Stimulated activated CD4-positive, alpha-beta T cell treated with anti-CD3 and anti-CD28 coated beads, Interleukin-2, amount 100 ng/mL, for 48 hours (primary cell): ENCODE results near the gene EMILIN2.
A peak's percentile ranks its signal among the peaks of the same experiment; 100 is the strongest.

Experiments
- DNase-seq, 2 donors: peaks; one replicate each; pipeline ENCODE4 v3.0.0-alpha.2; 2020

The EMILIN2 gene

GRCh38 chr18:2917259-2918047 lies 70.6 kb downstream of the EMILIN2 start:
- no peak for DNase-seq

- DNase-seq, result no peak
Observed at GRCh38 chr18:2918761-2919550, 72.2 kb downstream of the EMILIN2 start.

DNA sequence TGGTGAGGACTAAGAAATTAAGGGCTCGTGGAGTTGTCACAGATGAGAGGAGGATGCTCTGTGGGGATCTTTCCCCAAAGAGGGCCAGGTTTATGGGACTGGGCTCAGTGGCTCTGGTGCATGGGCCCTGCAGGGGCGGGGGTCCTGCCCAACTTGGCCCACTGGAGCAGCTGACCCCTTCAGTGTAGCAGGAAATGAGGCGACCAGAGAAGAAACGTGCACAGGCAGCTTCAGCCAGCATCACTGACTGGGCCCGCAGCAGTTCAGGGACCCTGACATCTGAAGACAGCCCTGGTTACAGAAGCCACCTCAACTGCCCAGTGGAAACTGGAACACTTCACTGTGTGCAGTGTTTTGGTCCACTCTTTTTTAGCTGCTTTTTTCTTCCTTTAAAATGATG lies 72.8 kb downstream of the EMILIN2 start:
- no peak for DNase-seq

GRCh38 chr18:2920027-2920426 lies 73.2 kb downstream of the EMILIN2 start:
- no peak for DNase-seq

GRCh38 chr18:2920546-2921343 lies 73.9 kb downstream of the EMILIN2 start:
- no peak for DNase-seq

- no peak for DNase-seq
Observed at GRCh38 chr18:2921778-2922177, 75.0 kb downstream of the EMILIN2 start.

- no peak for DNase-seq
Observed at GRCh38 chr18:2923464-2923863, 76.7 kb downstream of the EMILIN2 start.

GRCh38 chr18:2924920-2925319 lies 78.1 kb downstream of the EMILIN2 start:
- no peak for DNase-seq

DNA sequence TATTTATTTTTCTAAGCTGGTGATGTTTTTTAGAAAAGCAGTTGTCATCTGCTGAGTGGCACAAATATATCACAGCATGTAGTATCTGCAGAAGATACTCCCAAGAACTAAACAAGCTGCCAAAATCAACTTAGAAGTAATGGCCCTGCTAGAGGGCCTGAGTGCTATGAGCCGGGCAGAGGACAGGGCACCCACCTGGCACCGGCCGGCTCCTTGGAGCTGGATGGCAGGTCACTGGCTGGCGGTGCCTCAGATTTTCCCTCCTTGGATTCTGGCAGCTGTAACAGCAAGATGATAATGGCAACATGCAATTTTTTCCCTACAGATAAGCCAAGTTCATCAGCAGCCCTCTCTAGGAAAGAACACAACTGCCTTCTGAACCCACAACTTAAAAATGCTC lies 79.7 kb downstream of the EMILIN2 start:
- no peak for DNase-seq

GRCh38 chr18:2927745-2928144 lies 80.9 kb downstream of the EMILIN2 start:
- no peak for DNase-seq

DNA sequence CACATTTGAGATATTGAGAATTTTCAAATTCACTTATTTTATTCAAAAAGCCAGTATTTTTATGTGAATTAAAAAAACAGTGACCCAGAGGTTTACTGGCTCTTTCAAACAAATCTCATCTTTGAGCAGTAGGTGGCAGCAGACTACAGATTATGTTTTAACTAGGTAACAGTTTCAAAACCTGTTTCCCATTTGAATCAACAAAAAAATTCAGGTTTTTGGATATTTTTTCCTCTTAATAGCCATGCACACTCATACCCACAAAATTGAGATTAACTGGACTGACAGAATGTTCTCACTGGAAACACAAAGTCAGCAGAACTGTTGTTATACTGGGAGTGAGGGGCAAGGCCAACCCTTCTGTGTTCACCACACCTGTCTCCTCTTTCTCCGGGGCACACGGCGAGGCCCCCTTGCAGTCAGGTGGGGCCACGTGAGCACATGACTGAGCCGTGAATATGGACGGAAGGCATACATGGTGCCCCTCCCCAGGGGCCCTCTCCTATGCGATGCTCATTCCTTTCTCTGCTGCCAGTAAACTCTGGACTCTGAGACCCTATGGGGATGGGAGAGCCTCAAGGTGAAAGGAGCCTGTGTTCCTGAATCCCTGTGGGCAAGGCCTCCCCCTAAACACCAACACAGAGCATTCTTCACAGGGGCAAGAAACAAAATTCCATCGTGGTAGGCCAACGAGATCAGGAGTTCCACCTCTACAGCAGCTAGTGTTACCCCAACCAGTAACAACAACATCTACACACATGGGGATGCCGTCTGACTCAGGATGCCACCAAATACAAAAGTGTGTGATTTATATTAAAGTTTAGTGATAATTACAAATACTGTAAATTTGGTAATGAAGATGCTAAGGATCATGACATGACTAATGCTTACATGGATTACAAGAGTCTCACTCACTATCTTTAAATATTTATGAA lies 85.7 kb downstream of the EMILIN2 start:
- DNase-seq, result peak in 1 of 2 donors; percentile 50

DNA sequence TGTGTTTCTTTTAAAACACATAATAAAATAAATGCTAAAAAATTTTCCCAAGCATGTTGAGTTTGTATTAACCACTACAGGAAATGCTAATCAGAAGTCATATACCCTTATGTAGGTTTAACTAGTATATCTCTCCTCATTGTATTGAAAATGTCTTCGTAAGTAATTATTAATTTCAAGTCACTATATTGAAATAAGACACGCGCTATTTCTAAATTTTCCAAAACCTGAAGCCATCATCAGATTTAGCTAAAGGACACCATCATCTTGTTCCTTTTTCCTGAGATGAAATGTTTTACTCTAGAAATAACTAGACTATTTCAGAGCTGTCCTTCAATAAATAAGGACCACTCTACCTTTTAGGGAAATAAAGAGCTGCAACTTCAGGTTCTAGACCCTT lies 87.2 kb downstream of the EMILIN2 start:
- DNase-seq, result no peak

DNA sequence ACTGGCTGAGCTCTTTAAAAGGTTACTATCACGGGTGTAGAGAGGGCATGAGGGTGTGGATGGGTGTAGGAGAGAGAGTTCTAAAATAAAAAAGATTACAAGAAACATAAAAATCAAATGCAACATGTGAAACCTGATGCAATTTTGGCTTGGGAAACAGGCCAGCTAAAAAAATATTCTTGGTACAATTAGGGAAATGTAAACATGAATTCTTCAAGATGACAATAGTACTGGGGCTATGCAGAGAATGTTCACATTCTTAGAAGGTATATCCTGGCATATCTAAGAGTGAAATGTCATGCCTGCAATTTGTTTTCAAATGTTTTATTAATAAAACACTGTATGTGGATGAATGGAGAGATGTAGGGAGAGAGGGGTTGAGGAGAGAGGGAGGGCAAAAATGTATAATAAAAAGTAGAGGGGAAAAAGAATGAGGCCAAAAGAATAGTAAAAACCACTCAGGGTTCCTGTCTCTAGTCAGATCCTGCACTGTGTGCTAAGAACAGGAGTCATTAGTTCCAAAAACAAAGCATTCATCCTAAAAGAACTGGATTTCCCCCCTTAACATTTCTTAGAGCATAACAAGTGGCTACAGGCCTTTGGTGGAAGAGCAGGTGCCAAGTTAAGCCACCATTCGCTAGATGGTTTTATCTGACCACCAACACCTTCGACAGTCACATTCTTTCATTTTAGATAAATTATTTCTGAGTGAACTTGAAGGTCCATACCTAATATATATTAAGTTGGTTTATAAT lies 88.8 kb downstream of the EMILIN2 start:
- DNase-seq, result no peak

DNA sequence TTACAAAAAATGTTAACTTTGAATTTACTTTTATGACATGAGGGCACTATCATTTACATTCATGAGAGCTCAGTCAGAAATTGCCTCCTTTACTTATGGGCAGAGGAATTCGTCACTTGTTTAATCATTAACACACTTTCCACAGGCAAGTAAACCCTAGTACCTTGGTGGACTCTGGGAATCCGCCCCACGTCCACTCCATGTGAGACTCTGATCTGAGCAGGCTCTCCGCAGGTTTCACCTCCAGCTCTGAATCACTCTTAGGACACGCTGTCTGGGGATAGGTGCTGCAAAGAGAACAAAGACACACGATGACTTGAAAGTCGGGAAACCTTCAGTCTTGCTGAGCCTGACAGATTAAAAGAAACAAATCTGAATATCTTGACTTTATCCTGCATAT lies 92.5 kb downstream of the EMILIN2 start:
- no peak for DNase-seq

DNA sequence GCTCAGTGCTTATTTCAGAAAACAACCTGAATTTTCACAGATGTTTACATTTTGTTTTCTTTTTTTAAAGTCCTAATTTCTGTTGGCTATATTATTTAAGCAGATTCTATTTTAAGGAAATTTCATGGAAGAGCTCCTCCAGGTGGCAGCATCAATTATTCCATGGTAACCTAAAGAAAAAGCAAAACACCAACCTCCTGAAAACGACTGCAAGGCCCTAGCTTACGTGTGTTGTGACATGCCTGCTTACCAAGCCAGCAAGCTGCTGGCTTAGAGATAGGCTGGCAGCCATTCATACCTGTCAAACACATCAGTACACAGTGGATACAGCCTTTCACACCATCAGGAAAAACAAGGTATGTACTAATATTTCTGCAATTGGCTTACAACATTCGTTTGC lies 101.2 kb downstream of the EMILIN2 start:
- DNase-seq, result no peak

GRCh38 chr18:2952605-2953004 lies 105.8 kb downstream of the EMILIN2 start:
- DNase-seq, result no peak

- DNase-seq, result no peak
Observed at GRCh38 chr18:2953935-2954653, 107.3 kb downstream of the EMILIN2 start.

DNA sequence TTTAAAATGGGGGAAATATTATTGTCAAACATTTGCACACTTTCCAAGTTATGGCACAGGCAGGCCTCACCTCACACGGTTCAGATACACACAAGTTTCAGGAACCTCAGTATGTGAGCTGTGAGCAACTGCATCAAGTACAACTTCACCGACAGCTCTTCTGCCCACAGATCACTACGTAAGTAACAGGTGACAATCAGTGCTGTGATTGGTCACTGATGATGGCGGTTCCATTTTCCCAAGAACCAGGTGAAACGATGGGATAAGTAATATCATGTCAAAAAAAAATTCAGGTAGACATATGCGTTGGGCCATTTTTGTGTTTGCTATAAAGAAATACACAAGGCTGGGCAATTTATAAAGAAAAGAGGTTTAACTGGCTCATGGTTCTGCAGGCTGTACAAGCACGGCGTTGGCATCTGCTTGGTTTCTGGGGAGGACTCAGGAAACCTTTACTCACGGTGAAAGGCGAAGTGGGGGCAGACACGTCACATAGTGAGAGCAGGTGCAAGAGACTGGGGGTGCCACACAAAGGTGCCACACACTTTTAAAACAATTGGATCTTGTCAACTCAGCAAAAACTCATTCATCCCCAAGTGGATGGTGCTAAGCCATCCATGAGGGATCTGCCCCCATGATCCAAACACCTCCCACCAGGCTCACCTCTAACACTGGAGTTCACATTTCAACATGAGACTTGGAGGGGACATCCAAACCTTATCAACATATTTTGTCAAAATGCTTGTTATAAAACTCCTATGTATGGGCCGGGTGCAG lies 108.3 kb downstream of the EMILIN2 start:
- no peak for DNase-seq

GRCh38 chr18:2956056-2956455 lies 109.2 kb downstream of the EMILIN2 start:
- no peak for DNase-seq

- no peak for DNase-seq
Observed at GRCh38 chr18:2958819-2959298, 112.1 kb downstream of the EMILIN2 start.
